GM18499 (cell line): ENCODE measurements around the gene ITGB1.
A peak's percentile ranks its signal among the peaks of the same experiment; 100 is the strongest.
"Not testable (repeated sequence)": the region's sequence is repeated elsewhere in the genome, so short reads cannot be mapped to it uniquely, and the experiment has no call there.

Experiments
- ATAC-seq: cut with Tn5 transposase; IDR thresholded peaks from one replicate; pipeline ENCODE4 v1.9.1; 2021; ENCODE audit warnings: moderate number of reproducible peaks; ENCODE audit not compliant: insufficient read depth, unreplicated experiment

The ITGB1 gene

DNA sequence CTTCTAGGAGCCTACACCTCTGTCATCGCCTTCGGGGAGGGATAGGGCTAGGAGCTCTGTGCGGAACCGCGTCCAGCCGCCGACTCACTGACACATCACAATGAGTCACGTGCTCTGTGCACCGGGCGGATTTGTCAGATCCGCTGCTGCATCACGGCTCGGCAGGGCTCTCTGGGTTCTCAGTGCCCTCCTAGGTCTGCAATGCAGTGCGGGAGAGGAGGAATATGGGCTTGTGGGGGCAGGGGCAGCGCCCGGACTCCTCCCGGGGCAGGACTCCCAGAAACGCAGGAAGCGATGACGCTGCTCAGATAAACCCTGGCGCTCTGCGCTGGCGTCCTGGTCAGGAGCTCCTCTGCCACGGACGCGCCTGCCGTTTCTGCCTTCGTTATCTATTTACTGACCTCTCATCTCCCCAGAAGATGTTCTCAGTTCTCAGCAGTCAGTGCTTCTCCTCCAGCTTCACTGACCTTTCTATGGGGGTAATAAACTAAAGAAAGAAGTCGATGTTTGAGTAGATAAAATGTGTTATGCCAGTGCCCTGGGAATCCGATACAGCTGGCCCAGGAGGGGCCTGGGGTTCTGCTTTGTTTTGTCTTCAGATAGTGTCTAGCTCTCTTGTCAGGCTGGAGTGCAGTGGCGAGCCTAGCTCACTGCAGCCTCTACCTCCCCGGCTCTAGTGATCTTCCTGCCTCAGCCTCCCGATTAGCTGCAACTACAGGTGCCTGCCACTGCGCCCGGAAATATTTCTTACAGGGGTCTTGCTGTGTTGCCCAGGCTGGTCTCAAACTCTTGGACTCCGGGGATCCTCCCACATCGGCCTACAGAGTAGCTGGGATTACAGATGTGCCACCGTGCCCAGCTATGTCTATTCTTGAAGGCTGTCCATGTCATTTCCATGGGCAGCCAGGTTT, 22.8 kb upstream of the ITGB1 start:
- ATAC-seq: peak; percentile 96

DNA sequence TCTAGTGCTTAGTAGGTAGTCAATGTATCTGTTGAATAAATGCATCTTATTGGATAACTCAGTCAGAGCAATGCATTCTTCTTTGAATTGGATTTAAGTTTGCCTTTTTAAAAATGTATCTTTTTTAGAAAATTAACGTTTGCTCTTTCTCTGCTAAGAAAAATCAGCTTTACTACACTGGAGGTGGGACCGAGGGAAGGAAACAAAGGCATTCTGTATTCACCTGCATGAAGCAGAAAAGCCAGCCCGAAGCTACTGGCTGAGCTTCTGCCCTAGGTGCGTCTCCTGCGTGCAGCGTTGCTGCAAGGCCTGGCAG, 22.2 kb upstream of the ITGB1 start:
- no peak for ATAC-seq

DNA sequence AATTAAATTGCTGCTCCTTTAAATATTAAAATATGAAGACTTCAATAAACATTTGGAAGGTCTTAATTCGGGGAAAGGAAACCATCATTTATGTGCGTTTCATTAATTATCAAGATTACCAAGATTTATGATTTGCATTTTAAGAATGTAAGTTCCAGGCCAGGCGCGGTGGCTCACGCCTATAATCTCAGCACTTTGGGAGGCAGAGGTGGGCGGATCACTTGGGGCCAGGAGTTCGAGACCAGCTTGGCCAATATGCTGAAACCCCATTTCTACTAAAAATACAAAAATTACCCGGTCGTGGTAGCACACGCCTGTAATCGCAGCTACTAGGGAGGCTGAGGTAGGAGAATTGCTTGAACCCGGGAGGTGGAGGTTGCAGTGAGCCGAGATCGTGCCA, 21.7 kb upstream of the ITGB1 start:
- not testable (repeated sequence) for ATAC-seq

DNA sequence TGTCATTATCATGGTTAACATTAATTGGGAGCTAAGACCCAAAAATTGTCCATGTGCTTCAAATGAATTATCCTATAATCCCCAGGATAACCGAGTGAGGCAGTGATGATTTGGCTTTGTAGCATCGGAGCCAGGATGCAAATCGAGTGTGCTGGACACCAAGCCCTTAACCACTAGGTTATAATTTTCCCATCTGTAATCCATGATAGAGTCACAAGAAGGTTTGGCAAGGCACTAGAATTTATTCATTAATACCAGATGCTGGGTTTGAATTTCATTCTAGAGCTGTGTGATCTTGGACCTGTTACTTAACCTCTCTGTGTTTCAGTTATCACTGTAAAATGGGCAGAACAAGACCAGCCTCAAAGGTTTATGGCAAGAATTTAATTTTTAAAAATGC, 21.0 kb upstream of the ITGB1 start:
- ATAC-seq: no peak

DNA sequence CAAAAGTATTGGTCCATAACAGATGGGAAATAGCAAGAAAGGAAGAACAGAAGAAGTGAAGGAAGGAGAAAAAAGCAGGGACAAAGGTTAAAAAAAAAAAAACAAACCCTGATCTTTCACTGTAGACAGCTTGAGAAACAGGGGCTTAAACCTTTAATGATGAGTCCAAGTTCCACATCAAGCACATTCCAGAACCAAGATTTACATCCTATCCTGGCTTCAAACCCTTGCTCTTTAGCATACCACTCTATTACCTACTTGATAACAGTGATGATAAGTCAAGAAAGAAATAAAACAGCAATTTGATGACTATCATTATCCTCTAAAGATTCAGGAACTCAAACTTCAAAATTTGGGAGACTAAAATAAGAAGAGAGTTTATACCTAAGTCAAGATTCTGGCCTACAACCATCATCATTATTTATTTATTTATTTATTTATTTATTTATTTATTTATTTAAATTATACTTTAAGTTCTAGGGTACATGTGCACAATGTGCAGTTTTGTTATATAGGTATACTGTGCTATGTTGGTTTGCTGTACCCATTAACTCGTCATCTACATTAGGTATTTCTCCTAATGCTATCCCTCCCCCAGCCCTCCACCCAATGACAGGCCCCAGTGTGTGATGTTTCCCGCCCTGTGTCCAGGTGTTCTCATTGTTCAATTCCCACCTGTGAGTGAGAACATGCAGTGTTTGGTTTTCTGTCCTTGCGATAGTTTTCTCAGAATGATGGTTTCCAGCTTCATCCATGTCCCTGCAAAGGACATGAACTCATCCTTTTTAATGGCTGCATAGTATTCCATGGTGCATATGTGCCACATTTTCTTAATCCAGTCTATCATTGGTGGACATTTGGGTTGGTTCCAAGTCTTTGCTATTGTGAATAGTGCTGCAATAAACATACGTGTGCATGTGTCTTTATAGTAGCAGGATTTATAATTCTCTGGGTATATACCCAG, 20.1 kb upstream of the ITGB1 start:
- not testable (repeated sequence) for ATAC-seq

DNA sequence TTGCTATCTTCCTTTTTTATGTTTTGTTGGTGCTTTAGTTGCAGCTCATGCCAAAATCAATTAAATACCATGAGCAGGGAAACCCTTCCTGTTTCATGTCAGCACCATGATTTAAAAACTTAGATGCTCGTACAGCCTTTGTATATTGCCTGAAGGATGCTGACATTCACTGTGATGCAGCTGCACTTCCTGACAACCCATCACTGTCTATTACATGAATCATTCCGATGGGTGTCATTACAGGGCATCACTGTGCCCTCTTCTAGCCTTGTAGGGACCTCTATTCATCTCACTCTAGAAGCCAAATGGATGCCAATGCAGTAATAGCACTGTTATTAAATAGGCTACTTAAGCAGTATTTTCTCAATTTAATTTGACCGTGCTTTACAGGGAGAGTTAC, 18.3 kb upstream of the ITGB1 start:
- ATAC-seq: no peak

DNA sequence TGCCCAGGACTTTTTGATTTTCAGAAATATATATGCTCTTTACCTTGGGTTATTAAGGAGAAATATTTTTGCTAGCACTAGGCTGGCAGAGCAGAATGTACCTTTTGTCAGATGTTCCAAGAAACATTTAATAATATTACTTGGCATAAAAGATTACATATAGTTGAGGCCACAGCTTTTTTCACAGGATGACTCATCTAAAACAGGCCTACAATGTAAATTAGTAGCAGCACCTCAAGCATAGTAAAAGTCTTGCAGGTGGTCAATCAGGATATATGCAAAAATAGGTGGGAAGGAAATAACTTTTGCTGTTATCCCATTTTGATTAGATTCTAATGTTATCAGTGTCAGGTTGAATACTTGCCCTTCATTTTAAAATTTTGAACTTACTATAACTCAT, 14.9 kb upstream of the ITGB1 start:
- no peak for ATAC-seq

DNA sequence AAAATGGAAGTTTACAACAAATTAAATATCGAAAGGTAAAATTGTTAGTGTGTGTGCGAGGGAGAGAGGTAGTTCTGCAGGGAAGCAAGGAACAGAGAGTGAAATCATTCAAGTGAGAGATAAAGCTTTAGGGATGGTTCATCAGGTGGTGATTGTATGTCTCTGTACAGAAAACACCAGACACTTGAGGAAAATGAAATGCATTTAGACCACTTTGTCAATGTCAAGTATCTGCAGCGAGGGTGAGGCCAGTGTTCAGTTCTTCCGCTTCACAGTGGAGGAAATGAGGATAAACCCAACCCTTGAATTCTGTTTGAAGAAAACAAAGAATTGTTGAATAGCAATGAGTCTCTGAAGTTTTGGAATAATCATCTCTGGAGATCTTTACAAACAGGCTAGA, 14.4 kb upstream of the ITGB1 start:
- no peak for ATAC-seq

DNA sequence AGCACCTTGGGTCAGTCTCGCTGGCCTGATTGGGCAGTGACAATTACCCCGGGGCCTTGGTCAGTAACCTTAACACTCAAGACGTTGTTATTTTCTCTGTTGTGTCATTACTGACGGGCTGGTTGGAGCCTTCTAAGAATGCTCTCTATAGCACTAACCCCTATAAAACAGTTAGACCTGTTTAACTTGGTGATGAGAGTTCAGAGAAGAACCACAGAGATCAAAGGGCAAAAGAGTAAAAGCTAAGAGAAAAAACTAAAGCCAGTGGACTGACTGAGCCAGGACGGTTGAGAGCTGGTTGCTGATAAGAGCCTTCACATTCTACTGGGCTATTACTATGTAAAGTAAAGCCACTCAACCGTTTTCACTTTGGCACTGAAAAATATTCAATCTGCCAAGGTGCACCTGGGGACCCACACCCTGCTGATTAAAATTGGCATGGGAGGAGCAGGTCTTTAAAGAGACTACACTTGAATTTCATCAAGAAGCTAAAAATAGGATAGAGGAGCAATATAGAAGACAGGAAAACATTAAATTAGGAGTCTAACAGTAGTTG, 13.6 kb upstream of the ITGB1 start:
- ATAC-seq: no peak

DNA sequence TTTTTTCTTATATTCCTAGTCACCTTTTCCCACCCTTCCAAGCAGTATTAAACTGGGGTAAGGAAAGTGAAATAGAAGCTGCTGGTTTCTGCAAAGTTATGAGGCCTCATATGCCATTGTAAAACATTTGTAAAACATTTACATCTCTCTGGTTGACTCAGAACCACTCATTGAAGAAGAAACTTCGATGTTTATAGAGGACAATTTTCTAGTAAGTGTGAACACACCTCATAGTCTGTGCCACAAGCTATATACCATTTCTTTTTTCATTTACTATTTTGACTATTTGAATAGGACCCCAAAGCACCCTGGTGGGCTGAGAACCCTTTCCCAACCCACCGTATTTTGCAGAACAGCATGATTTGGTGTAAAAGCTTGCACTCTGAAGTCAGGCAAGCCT, 12.9 kb upstream of the ITGB1 start:
- ATAC-seq: no peak

DNA sequence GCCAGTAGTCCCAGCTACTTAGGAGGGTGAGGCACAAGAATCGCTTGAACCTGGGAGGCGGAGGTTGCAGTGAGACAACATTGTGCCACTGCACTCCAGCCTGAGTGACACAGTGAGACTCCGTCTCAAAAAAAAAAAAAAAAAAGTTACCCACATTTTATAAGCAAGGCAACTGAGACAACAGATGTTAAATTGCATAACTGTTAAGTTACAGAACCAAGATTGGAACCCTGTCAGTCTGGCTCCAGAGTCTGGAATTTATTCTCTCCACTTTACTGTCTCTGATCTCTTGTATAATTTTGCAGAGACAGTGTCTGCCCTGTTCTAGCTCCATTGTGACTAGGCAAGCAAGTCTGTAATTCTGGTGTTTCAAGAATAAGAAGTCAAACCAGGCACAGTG, 6.2 kb upstream of the ITGB1 start:
- no peak for ATAC-seq

DNA sequence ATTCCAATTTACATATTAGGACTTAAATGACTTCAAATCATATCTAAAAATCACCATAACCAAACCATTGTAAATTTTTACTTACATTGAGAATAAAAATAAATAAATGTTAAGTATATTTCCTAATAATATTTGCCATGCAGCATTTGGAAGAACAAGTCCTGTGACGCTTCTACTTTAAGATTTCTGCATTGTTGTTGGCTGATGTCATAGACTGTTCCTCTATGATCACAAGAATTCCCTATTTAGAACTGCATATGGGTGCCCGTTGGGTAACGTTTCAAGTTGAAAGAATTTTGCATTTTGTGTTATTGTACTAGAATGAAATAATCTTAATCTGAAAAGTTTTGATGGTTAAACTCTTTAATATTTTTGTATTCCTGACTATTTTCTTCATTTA, 5.1 kb upstream of the ITGB1 start:
- no peak for ATAC-seq

DNA sequence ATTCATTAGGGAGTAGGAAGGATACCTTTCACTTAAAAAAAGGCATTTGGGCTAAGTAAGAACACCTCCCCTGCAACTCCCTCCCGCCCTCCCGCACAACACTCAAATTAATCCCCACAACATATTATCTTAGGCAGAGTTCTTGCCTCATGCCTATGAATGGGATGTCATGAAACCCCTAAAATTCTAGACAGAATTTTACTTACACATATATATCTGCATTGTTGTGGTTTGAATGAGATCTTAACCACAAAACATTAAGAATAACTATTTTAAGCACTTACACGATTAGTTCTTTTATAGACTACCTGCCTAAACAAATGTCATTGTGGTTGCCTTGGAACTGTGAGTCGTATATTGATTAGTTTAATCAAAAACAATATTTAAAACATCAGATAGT, 4.5 kb upstream of the ITGB1 start:
- ATAC-seq: no peak

DNA sequence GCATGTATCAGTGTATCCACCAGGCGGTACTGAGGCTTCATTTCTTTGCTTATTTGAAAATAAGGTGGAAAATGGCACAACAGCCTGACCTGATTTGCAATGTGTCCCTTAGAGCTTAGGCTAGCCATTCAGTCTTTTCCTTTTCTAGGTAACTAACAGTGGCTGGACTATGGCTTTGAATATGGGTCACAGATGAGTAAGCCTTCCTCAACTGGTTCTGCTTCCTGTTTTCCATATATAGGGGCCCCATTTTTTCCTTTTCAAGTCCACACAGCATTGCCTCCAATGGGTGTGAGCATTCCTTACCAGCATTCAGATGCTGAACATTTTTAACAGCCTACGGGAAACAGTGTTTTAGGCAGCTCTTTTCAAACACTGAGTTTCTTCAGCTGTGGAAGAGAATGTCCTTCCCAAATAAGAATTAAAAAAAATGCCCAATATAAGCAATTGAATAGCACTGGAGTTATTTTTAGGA, 3.9 kb upstream of the ITGB1 start:
- ATAC-seq: no peak

DNA sequence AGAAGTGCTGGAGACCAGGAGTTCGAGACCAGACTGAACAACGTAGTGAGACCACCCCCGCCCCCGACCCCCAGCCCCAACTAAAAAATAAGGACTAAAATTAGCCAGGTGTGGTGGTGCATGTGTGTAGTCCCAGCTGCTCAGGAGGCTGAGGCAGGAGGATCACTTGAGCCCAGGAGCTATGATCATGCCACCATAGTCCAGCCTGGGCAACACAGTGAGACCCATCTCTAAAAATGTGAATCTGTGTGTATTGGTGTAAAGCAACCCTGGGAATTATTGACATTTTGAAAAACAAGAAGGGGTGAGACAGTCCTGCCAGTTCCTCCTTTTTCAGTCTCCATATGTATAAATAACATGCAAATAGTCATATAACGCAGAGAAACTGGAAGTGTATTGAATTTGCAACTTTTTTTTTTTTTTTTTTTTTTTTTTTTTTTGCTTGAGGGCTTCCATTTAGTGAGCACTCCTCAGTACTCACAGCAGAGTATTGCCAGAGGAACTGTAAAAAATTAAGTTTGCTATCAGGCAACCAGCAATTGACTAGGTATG, 3.4 kb upstream of the ITGB1 start:
- ATAC-seq: no peak

DNA sequence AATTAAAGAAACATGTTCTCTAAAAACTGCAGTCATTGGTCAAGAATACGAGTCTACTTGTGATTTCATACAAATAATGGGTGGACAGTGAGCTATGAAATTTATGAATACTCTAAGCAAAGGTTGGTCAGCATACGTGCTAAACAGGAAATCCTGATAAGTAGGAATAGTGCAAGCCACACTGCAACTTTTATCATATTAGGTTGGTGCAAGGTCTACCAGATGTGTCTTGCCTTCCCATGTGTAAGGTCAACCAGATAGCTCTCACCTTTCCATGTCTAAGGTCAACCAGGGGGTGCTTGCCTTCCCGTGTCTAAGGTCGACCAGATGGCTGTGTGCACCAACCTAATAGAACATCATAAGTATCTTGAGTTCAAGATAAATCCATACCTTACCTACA, 2.0 kb upstream of the ITGB1 start:
- ATAC-seq: no peak

DNA sequence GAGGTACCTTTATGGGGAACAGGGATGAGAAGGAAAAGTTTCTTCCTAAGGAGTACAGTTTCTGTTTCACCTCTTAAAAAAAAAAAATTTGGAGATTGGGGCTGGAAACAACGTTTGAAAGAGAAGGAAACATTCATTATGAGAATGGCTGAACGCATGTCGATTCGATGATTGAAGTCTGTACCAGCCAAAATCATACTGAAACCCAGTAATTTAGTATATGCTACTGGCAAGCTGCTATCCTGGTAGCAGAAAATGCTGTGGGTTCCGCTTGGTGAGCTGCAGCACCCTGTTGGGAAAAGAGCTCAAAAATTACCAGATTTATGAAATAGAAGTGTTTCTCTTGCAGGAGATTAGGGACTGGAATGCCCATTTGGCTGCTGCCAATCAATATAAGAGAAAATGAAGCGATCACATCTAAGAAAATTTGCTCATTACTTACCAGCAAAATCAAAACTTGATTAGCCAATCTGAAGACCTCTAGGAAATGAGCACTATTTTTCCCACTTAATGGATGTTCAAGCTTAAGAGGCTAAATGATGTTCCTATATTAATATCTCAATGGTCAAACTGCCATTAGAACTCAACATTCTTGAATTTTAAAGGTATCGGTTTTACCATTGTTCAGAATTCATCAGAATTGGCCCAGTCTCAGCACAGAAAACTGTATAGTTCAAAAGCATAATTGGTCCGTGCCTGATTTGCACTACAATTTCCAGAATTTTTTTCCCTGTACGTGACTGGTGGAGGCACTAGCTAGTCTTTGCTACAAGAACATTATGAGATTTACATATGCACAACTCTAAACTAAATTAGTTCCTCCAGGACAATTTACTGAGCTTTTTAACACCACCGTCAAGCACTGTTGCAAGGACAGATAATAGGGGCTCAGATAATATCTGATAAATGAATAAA, 1.2 kb upstream of the ITGB1 start:
- peak; percentile 46 for ATAC-seq

DNA sequence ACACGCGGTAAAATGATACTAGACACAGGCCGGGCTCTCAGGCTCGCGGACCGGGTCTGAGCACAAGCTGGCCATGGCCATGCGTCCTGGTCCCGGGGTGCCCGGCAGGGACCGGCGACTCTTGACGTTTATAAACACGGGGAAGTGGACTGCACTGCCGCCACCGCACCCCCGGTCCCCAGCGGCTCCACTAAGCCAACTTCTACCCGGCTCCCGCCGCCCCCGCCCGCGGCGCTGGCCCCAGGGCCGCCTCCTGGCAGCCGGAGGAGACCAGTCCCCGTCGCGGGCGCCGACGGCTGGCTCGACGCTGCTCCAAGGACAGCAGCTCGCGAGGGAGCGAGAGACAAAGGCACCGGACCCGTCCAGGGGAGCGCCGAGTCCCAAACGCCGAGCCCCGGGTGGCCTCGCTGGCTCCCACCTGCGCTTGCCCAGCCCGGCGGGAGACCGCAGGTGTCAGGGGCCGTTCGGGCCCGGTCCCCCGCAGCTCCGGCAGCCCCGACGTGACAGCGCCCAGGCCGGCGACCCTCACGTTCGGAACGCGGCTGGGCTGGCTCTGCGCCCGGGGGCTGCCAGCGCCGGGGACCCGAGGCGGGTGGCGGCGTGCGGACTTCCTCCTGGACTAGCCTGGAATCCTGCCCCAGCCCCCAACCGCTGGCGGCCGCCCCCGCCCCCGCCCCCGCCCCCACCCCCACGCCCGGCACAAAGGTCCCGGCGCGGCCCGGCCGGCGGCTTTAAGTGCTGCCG, 517 bp downstream of the ITGB1 start:
- ATAC-seq: no peak
